HepG2 (cell line): ENCODE measurements around the gene ROBO2.

Experiments used
- GTF2F1 ChIP-seq: fragments of 150-350 bp; IDR thresholded peaks from 2 replicates; pipeline ENCODE4 v1.6.1; 2014; ENCODE audit warnings: low read length
- HOMEZ ChIP-seq: IDR thresholded peaks from 2 replicates; pipeline ENCODE4 v1.6.1; 2016; ENCODE audit warnings: low read depth
- NFATC3 ChIP-seq: sonication (generic); formaldehyde crosslinking; IDR thresholded peaks from 2 replicates; pipeline ENCODE4 v1.5.1; 2020; ENCODE audit warnings: mild to moderate bottlenecking, missing genetic modification reagents
- ZSCAN5A ChIP-seq: sonication (generic); formaldehyde crosslinking; IDR thresholded peaks from 2 replicates; pipeline ENCODE4 v1.8.0; 2022; ENCODE audit warnings: mild to moderate bottlenecking, missing genetic modification reagents, borderline replicate concordance

GRCh38 chr3:77323626-77324025 is 283.7 kb downstream of the ROBO2 start:
- TF ChIP-seq HOMEZ (CRISPR knock-in tag) (no peak), NFATC3 (no peak), ZSCAN5A (no peak), GTF2F1 (no peak)
